CD4-positive, alpha-beta memory T cell (primary cell): Measurements from ENCODE around the gene TNIK. TPM values are rescaled to one million over a fixed set of nuclear protein-coding genes. Genes with fewer than 3 reads are reported as not detected.
A peak's percentile ranks its signal among the peaks of the same experiment; 100 is the strongest.
"Not testable (repeated sequence)": the region's sequence is repeated elsewhere in the genome, so short reads cannot be mapped to it uniquely, and the experiment has no call there.

Experiments used
- CTCF ChIA-PET: fragments of 350-600 bp; sonication (Branson Sonifier 250); formaldehyde crosslinking; loops from one replicate; lab custom pipeline; 2021; ENCODE audit warnings: inconsistent platforms; ENCODE audit not compliant: partially characterized antibody; lab: Charles Lee
- POLR2A ChIA-PET: fragments of 350-600 bp; sonication (Branson Sonifier 250); formaldehyde crosslinking; loops from one replicate; lab custom pipeline; 2021; ENCODE audit not compliant: partially characterized antibody; lab: Charles Lee
- DNase-seq, 5 donors: peaks; one replicate each; pipeline versions ENCODE4 v3.0.0 to v3.0.0-alpha.2; 2020 to 2022; ENCODE audit warnings: mixed read lengths in 1 of 5
- H3K27ac ChIP-seq: one replicate; pipeline ENCODE4 v1.7.0; 2013; ENCODE audit warnings: low read depth, low read length
- H3K27me3 ChIP-seq: 2 replicates; pipeline ENCODE4 v1.7.0; 2013; ENCODE audit warnings: mild to moderate bottlenecking, low read length, moderate library complexity; ENCODE audit not compliant: insufficient read depth
- H3K36me3 ChIP-seq: 2 replicates; pipeline ENCODE4 v1.7.0; 2013; ENCODE audit warnings: mild to moderate bottlenecking, low read length, moderate library complexity; ENCODE audit not compliant: insufficient read depth
- H3K4me1 ChIP-seq: 2 replicates; pipeline ENCODE4 v1.7.0; 2013; ENCODE audit warnings: mild to moderate bottlenecking, low read length, moderate library complexity; ENCODE audit not compliant: insufficient read depth
- H3K4me3 ChIP-seq, 2 donors: one replicate each; pipeline ENCODE4 v1.7.0; 2013; ENCODE audit warnings: low read length in 2 of 2, mild to moderate bottlenecking in 1 of 2
- H3K9me3 ChIP-seq, 2 donors: one replicate each; pipeline ENCODE4 v1.7.0; 2013; ENCODE audit warnings: low read length in 2 of 2, control low read depth in 1 of 2; ENCODE audit not compliant: control insufficient read depth in 1 of 2
- H3K27ac Mint-ChIP-seq, 7 donors: one replicate each; pipeline ENCODE4 v1.8.0; 2020 to 2021; ENCODE audit warnings: mixed read lengths in 7 of 7, mild to moderate bottlenecking in 6 of 7, inconsistent platforms in 3 of 7, moderate library complexity in 3 of 7
- H3K27me3 Mint-ChIP-seq, 2 donors: one replicate each; pipeline ENCODE4 v1.8.0; 2020 to 2021; ENCODE audit warnings: mixed read lengths in 2 of 2
- H3K36me3 Mint-ChIP-seq, 2 donors: one replicate each; pipeline ENCODE4 v1.8.0; 2020 to 2021; ENCODE audit warnings: mixed read lengths in 2 of 2, inconsistent platforms in 1 of 2, mild to moderate bottlenecking in 1 of 2
- H3K4me1 Mint-ChIP-seq, 4 donors: one replicate each; pipeline ENCODE4 v1.8.0; 2020 to 2021; ENCODE audit warnings: mixed read lengths in 4 of 4, mild to moderate bottlenecking in 1 of 4
- H3K4me3 Mint-ChIP-seq, 8 donors: one replicate each; pipeline ENCODE4 v1.8.0; 2020 to 2021; ENCODE audit warnings: mixed read lengths in 8 of 8, mild to moderate bottlenecking in 7 of 8, moderate library complexity in 6 of 8, inconsistent platforms in 3 of 8
- H3K9me3 Mint-ChIP-seq, 8 donors: one replicate each; pipeline ENCODE4 v1.8.0; 2020 to 2021; ENCODE audit warnings: mixed read lengths in 8 of 8, mild to moderate bottlenecking in 5 of 8, inconsistent platforms in 3 of 8, moderate library complexity in 1 of 8
- intact Hi-C: fragments of 100-400 bp; cut with micrococcal nuclease; formaldehyde crosslinking; loops from one replicate; pipeline ENCODE4 v1.15.1; 2023
- polyA plus RNA-seq, 2 donors: library from polyadenylated mRNA; unstranded; fragments of 300-500 nt; fragmentation: Illumina TruSeq; gene quantifications; one replicate each; pipeline ENCODE4 v1.2.3, GENCODE V29; 2021
- total RNA-seq, 2 experiments: library from RNA; stranded (reverse); gene quantifications; one replicate each; pipeline ENCODE4 v1.2.3, GENCODE V29; 2021

The TNIK gene
- total and polyA plus RNA-seq, 4 experiments from 2014 or later: 14.6 to 93.5 (median 58.1) TPM

DNA sequence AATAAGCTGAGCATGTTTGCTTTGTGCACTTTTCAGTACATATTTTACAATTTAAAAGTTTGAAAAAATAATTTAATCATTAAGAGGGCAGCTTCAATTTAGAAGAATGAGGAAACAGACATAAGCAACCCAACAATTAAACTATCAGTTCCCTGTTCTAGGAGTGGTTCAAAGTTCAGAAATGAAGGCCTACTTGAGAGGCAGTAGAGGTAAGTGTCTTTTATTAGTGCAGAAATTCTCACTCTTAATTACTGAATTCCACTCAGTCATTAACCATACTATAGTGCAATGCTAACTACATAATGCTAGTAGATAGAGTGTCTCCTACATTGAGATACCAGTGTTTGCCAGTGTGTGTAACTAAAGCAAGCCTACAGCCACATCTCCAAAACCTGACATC lies 73.1 kb downstream of the TNIK start:
- peaks cover 11 to 26% of the 10 kb centered on the region in 2 donors for H3K36me3 Mint-ChIP-seq
- Histone ChIP-seq H3K36me3 (no peaks in the 10 kb centered on the region), H3K27ac (no peak overlapping the region), H3K9me3 (peaks cover 0 to 9% of the 10 kb centered on the region in 2 donors), H3K4me1 (peaks cover 49% of the 10 kb centered on the region), H3K4me3 (no peak overlapping the region), H3K27me3 (no peaks in the 10 kb centered on the region)
- H3K27ac Mint-ChIP-seq: no peak overlapping the region
- H3K9me3 Mint-ChIP-seq: peaks cover 0 to 12% (median 8%) of the 10 kb centered on the region in 8 donors
- H3K4me3 Mint-ChIP-seq: no peak overlapping the region
- H3K4me1 Mint-ChIP-seq: peaks cover 60 to 87% (median 78%) of the 10 kb centered on the region in 4 donors
- intact Hi-C loops: no loop called here
- POLR2A ChIA-PET: no interaction called here
- no peak for DNase-seq
- no peaks in the 10 kb centered on the region for H3K27me3 Mint-ChIP-seq
- CTCF ChIA-PET: no interaction called here

DNA sequence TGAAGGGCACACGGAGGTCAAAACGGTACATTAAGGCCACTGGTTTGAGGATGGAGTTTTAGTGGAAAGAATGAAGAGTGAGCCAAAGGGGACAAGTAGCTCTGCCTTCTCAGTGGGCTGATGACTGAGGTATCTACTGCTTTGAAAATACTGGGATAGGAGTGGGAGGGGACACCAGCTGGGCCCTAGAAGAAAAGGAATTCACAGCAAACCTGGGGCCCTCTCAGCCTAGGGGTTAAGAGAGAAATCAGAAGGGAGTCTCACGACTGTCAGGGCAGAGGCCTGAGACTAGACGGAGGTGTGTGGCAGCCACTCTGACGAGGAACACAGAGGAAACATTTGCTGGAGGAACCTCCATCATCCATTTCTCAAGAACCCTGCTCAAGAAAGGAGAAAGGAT lies 75.1 kb downstream of the TNIK start:
- Histone ChIP-seq H3K27me3 (no peaks in the 10 kb centered on the region), H3K36me3 (no peaks in the 10 kb centered on the region), H3K4me1 (peaks cover 43% of the 10 kb centered on the region), H3K9me3 (no peaks in the 10 kb centered on the region), H3K4me3 (no peak overlapping the region), H3K27ac (no peak overlapping the region)
- Mint-ChIP-seq H3K36me3 (peaks cover 2 to 12% of the 10 kb centered on the region in 2 donors), H3K27me3 (no peaks in the 10 kb centered on the region), H3K9me3 (peaks cover 0 to 2% (median 0%) of the 10 kb centered on the region in 8 donors), H3K27ac (peak overlapping the region in 3 of 7 donors; percentile 0 to 28 (median 22)), H3K4me3 (peak overlapping the region in 3 of 8 donors; percentile 23 to 62 (median 32)), H3K4me1 (peaks cover 63 to 91% (median 74%) of the 10 kb centered on the region in 4 donors)
- ChIA-PET POLR2A (no interaction called here), CTCF (no interaction called here)
- no peak for DNase-seq
- intact Hi-C loops: no loop called here

- no peaks in the 10 kb centered on the region for H3K27me3 Mint-ChIP-seq
- peaks cover 0 to 12% of the 10 kb centered on the region in 2 donors for H3K36me3 Mint-ChIP-seq
- Histone ChIP-seq H3K27me3 (no peaks in the 10 kb centered on the region), H3K27ac (no peak overlapping the region), H3K36me3 (no peaks in the 10 kb centered on the region), H3K4me1 (peaks cover 36% of the 10 kb centered on the region), H3K9me3 (no peaks in the 10 kb centered on the region), H3K4me3 (no peak overlapping the region)
- no peaks in the 10 kb centered on the region for H3K9me3 Mint-ChIP-seq
- POLR2A ChIA-PET: no interaction called here
- CTCF ChIA-PET: no interaction called here
- H3K4me1 Mint-ChIP-seq: peaks cover 60 to 90% (median 73%) of the 10 kb centered on the region in 4 donors
- H3K4me3 Mint-ChIP-seq: no peak overlapping the region
- peak overlapping the region in 3 of 7 donors; percentile 2 to 65 (median 19) for H3K27ac Mint-ChIP-seq
- intact Hi-C loops: no loop called here
- no peak for DNase-seq
Observed at GRCh38 chr3:171384101-171384891, 75.9 kb downstream of the TNIK start.

DNA sequence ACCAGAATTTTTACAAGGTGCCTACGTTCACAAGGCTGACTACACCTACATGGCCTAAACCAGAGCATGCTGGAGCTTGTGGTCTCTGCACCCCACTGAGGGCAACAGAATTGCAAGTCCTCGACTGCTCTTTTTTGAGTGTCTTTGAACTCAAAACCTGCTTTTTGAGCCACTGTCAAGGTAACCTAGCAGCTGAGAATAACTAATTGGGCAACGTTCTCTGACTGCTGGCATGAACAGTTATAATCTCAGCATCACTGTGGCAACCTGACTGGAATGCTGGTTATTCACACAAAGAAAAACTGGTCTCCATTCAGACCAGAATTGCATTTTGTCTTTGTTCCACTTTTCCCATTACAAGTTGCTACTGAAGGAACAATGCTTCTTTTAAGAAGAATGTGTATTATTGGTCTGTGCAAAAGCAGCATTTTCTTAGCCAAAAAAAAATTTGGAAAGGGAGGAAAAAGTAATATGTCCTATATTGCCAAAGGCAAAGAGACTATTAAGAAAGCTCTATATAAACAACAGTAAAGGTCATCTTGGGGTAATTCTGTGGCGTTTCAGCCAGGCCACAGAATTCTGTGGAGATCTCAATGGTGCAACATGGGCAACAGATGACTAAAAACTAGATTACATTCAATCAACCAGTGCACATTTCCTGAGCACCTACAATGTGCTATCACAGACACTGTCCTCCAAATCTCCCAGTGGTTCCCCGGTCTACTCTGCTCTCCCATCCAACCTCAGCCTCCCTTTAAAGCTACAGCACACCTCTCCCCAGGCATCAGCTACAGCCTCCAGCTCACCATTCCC lies 76.8 kb downstream of the TNIK start:
- no peak overlapping the region for H3K27ac ChIP-seq
- peaks cover 35% of the 10 kb centered on the region for H3K4me1 ChIP-seq
- ChIA-PET POLR2A (no interaction called here), CTCF (no interaction called here)
- peaks cover 0 to 12% of the 10 kb centered on the region in 2 donors for H3K36me3 Mint-ChIP-seq
- H3K4me3 Mint-ChIP-seq: peak overlapping the region in 2 of 8 donors; percentile 4 to 12
- H3K27me3 Mint-ChIP-seq: no peaks in the 10 kb centered on the region
- H3K27ac Mint-ChIP-seq: peak overlapping the region in 3 of 7 donors; percentile 2 to 65 (median 19)
- H3K27me3 ChIP-seq: no peaks in the 10 kb centered on the region
- H3K36me3 ChIP-seq: no peaks in the 10 kb centered on the region
- H3K9me3 ChIP-seq: no peaks in the 10 kb centered on the region
- H3K9me3 Mint-ChIP-seq: no peaks in the 10 kb centered on the region
- intact Hi-C loops: no loop called here
- H3K4me1 Mint-ChIP-seq: peaks cover 55 to 89% (median 69%) of the 10 kb centered on the region in 4 donors
- DNase-seq: no peak
- H3K4me3 ChIP-seq: no peak overlapping the region

DNA sequence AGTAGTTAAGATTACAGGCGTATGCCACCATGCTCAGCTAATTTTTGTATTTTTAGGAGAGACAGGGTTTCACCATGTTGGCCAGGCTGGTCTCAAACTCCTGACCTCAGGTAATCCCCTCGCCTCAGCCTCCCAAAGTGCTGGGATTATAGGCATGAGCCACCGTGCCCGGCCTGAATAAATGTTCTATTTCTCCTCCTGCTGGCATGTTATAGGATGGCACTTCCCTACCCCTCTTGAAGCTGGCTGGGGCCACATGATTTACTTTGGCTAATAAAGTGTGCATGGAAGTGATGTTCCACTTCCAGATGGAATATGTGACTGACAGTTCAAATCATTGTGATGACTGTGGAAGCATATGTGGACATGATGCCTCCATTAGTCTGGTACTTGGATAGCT lies 77.9 kb downstream of the TNIK start:
- H3K9me3 Mint-ChIP-seq, POLR2A ChIA-PET, H3K27ac ChIP-seq, H3K27me3 ChIP-seq, H3K27me3 Mint-ChIP-seq, H3K4me3 Mint-ChIP-seq, H3K4me3 ChIP-seq, DNase-seq, H3K9me3 ChIP-seq, intact Hi-C loops, H3K27ac Mint-ChIP-seq, H3K36me3 ChIP-seq: not testable (repeated sequence)
- CTCF ChIA-PET: interaction anchor here (1.5 to 1.7 kb wide), 2 partner anchors 14 to 30 kb away, joined by 3 to 5 read pairs; no protein-coding TSS in a partner anchor
- H3K4me1 Mint-ChIP-seq: peaks cover 52 to 80% (median 64%) of the 10 kb centered on the region in 4 donors
- H3K36me3 Mint-ChIP-seq: peaks cover 0 to 12% of the 10 kb centered on the region in 2 donors
- peaks cover 38% of the 10 kb centered on the region for H3K4me1 ChIP-seq

DNA sequence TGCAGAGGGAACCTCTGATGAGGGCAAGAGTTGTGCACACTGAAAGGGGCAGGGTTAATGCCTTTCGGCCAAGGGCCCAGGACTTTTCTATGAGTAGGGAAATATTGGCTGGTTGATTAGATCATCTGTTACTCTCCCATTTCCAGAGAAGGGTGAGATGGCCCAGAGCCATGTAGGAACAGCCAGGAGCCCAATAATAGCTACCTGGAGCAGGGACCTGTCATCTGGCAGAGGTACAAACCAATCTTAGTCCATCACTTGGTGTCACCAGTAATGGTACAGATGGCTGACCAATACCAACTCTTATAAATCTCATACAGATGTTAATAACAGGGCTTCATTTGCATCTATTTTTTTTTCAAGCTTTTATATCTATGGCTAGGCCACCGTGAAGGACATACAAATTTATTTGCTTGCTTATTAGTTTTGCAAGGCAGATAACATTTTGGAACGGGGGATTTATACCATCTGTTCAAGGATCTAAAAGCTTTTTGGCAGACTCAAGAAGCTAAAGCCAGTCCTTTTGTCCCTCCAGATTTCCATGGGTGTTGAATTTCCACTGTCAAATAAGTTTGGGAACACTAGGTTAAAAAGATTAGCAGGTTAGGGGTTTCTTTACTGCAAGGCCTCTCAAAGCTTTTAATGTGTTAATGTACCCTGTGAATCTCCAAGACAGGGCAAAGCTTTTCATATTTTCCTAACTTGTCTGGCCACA lies 79.3 kb downstream of the TNIK start:
- peaks cover 0 to 11% of the 10 kb centered on the region in 2 donors for H3K36me3 Mint-ChIP-seq
- H3K27ac Mint-ChIP-seq: peak overlapping the region in 1 of 7 donors; percentile 35
- Histone ChIP-seq H3K4me3 (no peak overlapping the region), H3K27ac (no peak overlapping the region), H3K36me3 (no peaks in the 10 kb centered on the region), H3K4me1 (peaks cover 50% of the 10 kb centered on the region), H3K9me3 (no peaks in the 10 kb centered on the region), H3K27me3 (no peaks in the 10 kb centered on the region)
- DNase-seq: no peak
- ChIA-PET CTCF (interaction anchor here (1.3 to 1.7 kb wide), 3 partner anchors 12 to 193 kb away, joined by 3 to 5 read pairs (median 4); no protein-coding TSS in a partner anchor), POLR2A (no interaction called here)
- no peaks in the 10 kb centered on the region for H3K9me3 Mint-ChIP-seq
- peaks cover 52 to 78% (median 64%) of the 10 kb centered on the region in 4 donors for H3K4me1 Mint-ChIP-seq
- intact Hi-C loops: no loop called here
- no peaks in the 10 kb centered on the region for H3K27me3 Mint-ChIP-seq
- H3K4me3 Mint-ChIP-seq: no peak overlapping the region
